ENCODE measurements around the gene H1-8. TPM values are rescaled to one million over a fixed set of nuclear protein-coding genes. Genes with fewer than 3 reads are reported as not detected.

H1-8 gene
- total RNA-seq, 4 donors from 2014 or later, result not detected

- TF ChIP-seq, protein P1, sequence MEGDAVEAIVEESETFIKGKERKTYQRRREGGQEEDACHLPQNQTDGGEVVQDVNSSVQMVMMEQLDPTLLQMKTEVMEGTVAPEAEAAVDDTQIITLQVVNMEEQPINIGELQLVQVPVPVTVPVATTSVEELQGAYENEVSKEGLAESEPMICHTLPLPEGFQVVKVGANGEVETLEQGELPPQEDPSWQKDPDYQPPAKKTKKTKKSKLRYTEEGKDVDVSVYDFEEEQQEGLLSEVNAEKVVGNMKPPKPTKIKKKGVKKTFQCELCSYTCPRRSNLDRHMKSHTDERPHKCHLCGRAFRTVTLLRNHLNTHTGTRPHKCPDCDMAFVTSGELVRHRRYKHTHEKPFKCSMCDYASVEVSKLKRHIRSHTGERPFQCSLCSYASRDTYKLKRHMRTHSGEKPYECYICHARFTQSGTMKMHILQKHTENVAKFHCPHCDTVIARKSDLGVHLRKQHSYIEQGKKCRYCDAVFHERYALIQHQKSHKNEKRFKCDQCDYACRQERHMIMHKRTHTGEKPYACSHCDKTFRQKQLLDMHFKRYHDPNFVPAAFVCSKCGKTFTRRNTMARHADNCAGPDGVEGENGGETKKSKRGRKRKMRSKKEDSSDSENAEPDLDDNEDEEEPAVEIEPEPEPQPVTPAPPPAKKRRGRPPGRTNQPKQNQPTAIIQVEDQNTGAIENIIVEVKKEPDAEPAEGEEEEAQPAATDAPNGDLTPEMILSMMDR (IDR thresholded peaks at IDR 0.05; ENCODE audit: low read depth), result no peak
Measured at GRCh38 chr3:129596194-129597086, 53.5 kb downstream of the H1-8 start.

DNA sequence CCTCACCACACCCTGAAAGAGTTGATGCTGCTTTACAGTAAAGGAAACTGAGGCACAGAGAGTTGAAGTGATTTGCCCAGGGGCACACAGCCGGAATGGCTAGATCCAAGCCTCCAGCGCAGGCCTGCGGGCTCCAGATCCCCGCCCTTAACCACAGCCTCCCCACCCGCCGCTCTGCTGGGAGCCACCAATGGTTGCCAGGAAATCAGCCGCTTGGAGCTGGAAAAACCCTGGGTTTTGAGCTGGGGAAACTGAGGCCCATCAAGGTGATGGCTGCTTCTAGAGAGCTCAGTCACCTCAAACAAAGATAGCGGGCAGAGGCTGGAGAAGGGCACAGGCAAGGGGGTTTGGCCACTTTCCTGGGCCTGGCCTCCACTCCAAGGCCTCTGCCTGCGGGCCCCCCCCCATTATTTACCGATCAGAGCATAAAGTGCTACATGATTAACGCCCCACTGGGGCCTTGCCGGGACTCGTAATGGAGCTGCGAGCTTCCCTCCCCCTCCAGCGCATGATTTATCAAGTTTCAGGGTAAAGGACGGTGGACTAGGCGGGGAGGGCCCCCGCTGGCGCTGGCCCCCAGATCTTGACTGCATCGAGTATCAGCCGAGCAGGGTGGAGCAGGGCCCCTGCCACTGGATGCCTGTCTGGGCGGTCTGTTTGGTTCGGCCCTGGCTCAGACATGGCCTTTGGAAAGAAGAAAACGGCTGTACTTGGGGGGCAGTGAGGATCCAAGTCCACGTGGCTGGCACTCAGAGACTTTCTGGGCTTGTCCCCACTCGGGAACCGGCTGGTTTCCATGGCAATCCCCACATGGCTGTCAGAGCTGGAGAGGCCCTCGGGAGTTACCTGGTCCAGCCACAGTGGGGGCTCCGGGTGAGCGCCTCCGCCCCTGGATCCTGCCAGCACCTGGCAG is 54.4 kb downstream of the H1-8 start:
- TF ChIP-seq, protein P1 (IDR thresholded peaks at IDR 0.05; ENCODE audit: low read depth), result no peak

GRCh38 chr3:129598000-129598381 is 55.0 kb downstream of the H1-8 start:
- TF ChIP-seq, protein P1 (IDR thresholded peaks at IDR 0.05; ENCODE audit: low read depth), result no peak

DNA sequence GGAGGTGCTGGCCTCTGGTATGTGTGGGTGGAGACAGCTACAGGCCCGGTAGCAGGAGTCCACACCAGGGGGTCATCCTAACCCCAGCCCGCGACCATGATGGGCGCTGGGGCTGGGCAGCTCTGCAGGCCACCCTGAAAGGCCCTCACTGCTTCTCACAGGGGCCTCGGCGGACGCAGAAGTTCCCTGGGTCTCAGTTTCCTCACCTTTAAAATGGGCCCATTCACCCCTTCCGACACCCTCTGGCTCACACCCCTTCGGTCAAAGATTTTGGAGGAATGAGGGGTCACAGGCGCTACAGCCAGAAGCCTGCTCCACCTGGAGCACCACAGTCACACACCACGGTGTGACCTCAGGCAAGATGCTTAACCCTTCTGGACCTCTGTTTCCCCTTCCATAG is 55.5 kb downstream of the H1-8 start:
- TF ChIP-seq, protein P1 (IDR thresholded peaks at IDR 0.05; ENCODE audit: low read depth), result no peak

DNA sequence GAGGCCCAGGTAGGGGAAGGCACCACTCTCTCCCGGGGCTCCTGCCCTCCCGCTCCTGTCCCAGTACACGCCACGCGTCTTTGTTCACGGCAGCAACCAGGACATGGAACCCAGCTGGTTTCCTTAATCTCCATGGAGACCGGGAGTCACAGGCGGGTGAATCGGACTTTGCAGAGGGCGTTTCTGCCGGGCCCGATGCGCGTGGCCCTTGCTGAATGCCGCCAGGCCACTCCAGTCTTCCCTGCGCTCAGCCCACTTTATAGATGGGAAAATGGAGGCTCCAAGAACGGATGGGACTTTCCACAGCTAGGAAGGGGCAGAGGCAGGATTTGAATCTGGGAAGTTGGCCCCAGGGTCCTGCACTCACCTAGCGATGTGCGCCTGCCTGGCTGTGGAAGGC is 56.1 kb downstream of the H1-8 start:
- TF ChIP-seq, protein P1 (IDR thresholded peaks at IDR 0.05; ENCODE audit: low read depth), result no peak

- TF ChIP-seq, protein P1 (IDR thresholded peaks at IDR 0.05; ENCODE audit: low read depth), result no peak
Measured at GRCh38 chr3:129599607-129600006, 56.6 kb downstream of the H1-8 start.

DNA sequence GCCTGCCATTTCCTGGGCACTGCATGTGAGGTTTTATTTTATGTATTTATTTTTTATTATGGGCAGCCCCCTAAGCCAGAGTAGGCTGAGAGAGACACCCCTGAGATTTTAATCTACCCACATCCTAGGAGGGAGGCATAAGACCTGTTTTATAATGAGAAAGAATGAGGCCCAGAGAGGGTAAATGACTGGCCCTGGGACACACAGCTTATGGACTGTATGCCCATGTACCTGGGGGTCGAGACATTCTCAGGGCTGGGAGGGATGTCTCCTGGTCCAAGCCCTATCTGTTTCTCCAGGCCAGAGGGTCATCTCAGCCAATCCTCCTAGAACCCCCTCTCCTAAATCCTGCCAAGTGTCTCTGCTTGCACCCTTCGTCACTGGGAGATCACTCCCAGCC is 57.4 kb downstream of the H1-8 start:
- TF ChIP-seq, protein P1 (IDR thresholded peaks at IDR 0.05; ENCODE audit: low read depth), result no peak
